A172 (cell line): Measurements from ENCODE around the gene MTHFSD. TPM values are rescaled to one million over a fixed set of nuclear protein-coding genes. Genes with fewer than 3 reads are reported as not detected.

ENCODE experiments used
- DNase-seq: peaks from one replicate; pipeline ENCODE4 v3.0.0-alpha.2; 2015; ENCODE audit warnings: low spot score
- total RNA-seq: library from RNA; depleted of rRNA; stranded (reverse); fragments of >200 nt; shearing (Covaris generic); gene quantifications from 2 replicates; pipeline ENCODE4 v1.2.3, GENCODE V29; 2014

Gene MTHFSD
- total RNA-seq, 1 experiment from 2014 or later: 7.8 TPM

DNA sequence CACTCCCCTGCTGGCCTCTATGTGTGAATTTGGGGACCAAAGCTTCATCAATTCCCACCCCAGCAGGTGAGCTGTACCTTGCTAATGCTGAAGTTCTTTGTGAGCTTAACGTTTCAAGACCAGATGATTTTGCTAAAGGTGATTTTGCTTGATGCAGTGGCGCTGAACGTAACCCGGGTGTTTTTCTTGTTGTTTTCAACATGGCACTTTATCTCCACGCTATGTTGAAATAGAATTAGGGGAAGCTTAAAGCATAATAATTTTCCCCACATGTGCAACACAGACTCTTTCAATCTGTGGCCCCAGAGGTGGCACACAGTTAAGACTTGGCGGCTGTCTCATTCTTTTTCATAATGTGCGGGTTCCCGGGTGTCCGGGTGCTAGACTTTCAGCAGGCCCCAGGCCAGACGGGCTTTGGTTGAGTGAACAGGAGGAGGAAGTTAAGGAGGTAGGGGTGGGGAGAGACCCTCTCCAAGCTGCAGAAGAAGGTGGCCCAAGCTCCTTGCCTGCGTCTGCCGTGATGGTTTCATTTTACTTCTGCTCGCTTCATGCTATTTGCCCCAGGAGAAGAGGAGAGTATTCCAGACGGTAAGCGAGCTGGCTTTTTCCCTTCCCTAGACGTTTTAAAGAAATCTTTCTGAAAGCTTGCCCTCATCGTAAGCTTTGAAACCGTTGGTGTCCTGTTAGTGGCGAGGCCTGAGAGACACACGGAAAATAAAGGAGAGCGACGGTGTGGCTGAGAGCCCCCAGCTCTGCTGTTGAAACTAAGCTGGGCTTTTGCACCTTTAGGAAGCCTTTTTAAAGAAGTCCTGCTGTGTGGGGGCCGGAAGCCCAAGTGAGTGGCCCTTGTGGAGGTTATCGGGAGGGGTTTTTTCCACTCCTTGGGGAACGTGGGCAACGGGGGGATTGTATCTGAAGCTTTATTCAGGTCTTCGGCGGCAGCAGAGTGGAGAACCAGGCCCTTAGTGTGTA, 15.8 kb upstream of the MTHFSD start:
- DNase-seq: no peak

- DNase-seq: no peak
Measured at GRCh38 chr16:86569701-86570447, 14.8 kb upstream of the MTHFSD start.

DNA sequence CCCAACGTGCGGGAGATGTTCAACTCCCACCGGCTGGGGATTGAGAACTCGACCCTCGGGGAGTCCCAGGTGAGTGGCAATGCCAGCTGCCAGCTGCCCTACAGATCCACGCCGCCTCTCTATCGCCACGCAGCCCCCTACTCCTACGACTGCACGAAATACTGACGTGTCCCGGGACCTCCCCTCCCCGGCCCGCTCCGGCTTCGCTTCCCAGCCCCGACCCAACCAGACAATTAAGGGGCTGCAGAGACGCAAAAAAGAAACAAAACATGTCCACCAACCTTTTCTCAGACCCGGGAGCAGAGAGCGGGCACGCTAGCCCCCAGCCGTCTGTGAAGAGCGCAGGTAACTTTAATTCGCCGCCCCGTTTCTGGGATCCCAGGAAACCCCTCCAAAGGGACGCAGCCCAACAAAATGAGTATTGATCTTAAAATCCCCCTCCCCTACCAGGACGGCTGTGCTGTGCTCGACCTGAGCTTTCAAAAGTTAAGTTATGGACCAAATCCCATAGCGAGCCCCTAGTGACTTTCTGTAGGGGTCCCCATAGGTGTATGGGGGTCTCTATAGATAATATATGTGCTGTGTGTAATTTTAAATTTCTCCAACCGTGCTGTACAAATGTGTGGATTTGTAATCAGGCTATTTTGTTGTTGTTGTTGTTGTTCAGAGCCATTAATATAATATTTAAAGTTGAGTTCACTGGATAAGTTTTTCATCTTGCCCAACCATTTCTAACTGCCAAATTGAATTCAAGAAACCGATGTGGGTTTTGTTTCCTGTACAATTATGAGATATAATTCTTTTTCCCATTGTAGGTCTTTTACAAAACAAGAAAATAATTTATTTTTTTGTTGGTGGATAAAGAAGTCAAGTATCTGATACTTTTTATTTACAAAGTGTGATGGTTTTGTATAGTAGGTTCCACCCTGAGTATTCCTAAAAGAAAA, 13.9 kb upstream of the MTHFSD start:
- DNase-seq: no peak

- no peak for DNase-seq
Measured at GRCh38 chr16:86567701-86568581, 12.9 kb upstream of the MTHFSD start.

DNA sequence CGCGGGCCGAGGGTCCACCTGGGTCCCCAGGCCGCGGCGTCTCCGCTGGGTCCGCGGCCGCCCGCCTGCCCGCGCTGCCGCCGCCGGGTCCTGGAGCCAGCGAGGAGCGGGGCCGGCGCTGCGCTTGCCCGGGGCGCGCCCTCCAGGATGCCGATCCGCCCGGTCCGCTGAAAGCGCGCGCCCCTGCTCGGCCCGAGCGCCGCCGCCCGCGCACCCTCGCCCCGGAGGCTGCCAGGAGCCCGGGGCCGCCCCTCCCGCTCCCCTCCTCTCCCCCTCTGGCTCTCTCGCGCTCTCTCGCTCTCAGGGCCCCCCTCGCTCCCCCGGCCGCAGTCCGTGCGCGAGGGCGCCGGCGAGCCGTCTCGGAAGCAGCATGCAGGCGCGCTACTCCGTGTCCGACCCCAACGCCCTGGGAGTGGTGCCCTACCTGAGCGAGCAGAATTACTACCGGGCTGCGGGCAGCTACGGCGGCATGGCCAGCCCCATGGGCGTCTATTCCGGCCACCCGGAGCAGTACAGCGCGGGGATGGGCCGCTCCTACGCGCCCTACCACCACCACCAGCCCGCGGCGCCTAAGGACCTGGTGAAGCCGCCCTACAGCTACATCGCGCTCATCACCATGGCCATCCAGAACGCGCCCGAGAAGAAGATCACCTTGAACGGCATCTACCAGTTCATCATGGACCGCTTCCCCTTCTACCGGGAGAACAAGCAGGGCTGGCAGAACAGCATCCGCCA, 12.1 kb upstream of the MTHFSD start:
- no peak for DNase-seq

- peak; percentile 74 for DNase-seq
Measured at GRCh38 chr16:86566601-86566965, 11.5 kb upstream of the MTHFSD start, which contains the start of gene FOXC2. Gene FOXC2 (plus strand): TSS chr16:86566829. CDS start chr16:86567336, 507 bp downstream.

DNA sequence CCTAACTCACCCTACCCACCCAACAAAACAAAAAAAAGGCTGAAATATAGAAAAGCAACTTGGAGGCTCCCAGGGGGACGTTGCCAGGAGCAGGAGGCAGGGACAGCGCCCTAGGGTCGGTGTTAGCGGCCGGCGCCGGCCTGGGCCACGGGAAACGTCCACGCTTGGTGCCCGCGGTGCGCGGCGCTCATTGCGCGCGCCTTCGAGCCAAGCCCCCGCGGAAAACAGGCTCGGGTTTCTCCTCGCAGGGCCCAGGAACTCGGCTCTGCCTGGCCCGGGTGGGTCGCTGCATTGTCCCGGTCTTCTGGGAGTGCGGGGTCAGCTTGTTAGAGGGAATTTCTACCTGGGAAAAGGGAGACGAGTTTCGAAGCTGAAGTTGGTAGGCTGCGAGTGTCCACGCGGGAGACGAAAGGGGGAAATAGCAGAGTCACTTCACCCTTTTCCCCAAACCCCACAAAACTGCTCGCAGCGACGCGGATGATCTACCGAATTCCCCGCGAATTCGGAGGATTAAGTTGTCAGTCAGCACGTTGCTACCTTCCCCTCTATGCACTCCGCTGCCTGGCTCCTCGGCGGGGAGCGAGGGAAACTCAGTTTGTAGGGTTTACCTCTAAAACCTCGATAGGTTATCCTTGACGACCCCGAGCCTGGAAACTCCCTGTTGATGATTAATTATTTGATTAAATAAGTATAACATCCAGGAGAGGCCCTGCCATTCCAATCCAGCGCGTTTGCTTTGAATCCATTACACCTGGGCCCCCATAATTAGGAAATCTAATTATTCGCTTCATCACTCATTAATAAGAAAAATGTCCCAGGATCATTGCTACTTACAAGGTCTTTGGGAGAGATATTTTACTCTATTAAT, 10.8 kb upstream of the MTHFSD start:
- DNase-seq: no peak

- no peak for DNase-seq
Measured at GRCh38 chr16:86565181-86565631, 10.2 kb upstream of the MTHFSD start.

GRCh38 chr16:86563469-86564345, 8.7 kb upstream of the MTHFSD start:
- peak; percentile 86 for DNase-seq

GRCh38 chr16:86562356-86562755, 7.3 kb upstream of the MTHFSD start:
- no peak for DNase-seq

DNA sequence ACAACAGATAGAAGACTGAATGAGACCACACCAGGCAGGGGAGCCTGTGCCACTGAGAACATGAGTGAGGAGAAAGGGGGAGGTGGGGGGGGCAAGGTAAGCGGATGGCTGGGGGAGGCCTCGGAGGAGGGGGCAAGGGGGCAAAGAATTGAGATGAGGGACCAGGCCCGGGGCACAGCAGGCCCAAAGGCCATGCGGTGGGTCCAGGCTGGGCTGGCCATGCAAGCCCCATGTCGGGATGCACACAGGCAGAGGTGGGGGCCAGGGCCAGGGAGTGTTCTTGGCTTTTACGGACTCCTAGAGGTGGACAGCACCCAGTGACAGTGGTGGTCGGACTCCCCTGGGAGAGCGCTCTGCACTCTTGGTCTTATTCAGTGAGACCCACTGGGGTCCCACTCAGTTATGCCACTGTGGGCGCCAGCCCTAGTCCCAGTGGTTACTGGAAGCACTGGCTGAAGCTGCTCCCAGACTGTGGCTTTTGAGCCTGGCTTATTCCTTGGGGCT, 4.8 kb upstream of the MTHFSD start:
- no peak for DNase-seq

DNA sequence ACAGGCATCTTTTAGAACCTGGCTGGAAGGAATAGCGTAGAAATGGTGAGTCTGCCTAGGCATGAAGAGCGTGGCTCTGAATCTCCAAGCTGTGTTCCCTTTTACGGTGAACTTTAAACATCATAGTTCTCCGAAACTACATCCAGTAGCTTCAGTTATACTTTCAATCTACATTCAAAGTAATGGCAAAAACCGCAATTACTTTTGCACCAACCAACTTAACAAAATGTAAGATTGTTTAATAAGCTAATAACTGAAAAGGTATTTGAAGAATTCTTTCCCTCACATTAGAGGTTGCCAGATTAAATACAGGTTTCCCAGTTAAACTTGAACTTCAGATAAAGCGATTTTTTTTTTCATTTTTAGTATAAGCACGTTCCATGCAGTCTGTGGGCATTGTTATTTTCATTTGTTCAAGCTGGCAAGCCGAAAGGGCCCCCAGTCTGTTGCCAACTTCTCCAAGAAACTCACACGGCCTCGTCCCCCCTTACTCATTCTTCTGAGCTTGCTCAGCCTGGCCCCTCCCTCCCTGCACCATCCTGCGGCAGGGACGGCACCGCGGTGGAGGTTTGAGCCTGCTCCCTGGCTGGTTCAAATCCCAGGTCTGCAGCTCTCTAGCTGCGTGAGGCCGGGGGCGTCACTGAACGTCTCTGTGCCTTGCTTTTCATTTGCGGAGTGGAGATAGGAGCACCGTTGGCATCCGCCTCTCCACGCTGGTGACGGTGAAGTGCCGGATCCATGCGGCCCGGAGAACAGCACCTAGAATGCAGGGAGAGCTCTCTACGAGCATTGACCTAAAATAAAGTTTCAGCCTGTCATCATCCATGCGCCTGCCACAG, 3.5 kb upstream of the MTHFSD start:
- DNase-seq: no peak

DNA sequence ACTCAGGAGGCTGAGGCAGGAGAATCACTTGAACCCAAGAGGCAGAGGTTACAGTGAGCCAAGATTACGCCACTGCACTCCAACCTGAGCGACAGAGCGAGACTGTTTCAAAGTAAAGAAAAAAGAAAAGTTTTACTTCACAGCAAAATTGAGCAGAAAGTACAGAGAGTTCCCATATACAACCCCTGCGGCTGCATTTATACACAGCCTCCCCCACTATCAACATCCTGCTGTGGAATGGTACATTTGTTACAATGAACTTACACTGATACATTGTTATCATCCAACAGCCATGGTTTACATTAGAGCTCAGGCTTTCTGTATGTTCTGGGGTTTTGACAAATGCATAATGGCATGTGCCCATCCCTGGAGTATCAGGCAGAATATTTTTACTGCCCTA, 2.6 kb upstream of the MTHFSD start:
- DNase-seq: no peak

DNA sequence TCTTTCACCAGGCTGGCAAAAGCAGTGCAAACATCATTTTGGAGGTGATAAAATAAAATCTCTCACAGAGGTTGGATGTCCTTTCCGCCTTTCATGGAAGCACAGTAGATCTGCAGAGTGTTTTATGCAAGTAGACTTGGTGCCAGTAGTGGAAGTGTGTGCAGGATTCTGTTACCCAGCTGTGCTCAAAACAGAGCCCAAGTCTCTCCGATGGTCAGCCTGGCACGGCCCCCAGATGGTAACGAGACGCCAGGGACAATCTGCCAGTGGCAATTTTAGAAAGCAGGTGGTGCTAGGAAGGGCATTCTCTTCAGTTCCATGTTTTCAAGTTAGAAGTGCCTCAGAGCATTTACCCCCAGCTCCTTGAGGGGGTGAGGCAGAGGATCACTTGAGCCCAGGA, 1.5 kb upstream of the MTHFSD start:
- no peak for DNase-seq

GRCh38 chr16:86555704-86556075, 655 bp upstream of the MTHFSD start:
- DNase-seq: no peak

GRCh38 chr16:86554599-86554916, 477 bp downstream of the MTHFSD start:
- no peak for DNase-seq

GRCh38 chr16:86553356-86553755, 1.7 kb downstream of the MTHFSD start:
- DNase-seq: no peak
